OCI-LY7 (cell line): ENCODE results near the gene GNL2. TPM values are rescaled to one million over a fixed set of nuclear protein-coding genes. Genes with fewer than 3 reads are reported as not detected.
"Not testable (repeated sequence)": the region's sequence is repeated elsewhere in the genome, so short reads cannot be mapped to it uniquely, and the experiment has no call there.

Experiments used
- BruUV-seq: library from RNA; stranded (reverse); fragments of 400-500 nt; replicated peaks from 2 replicates; lab custom pipeline; 2021; lab: Mats Ljungman, UMichigan
- CTCF ChIA-PET: fragments of 300-600 bp; sonication (Branson Sonifier 250); formaldehyde crosslinking; loops from one replicate; lab custom pipeline; 2022; ENCODE audit warnings: antibody characterized with exemption; ENCODE audit not compliant: unreplicated experiment; lab: Charles Lee
- POLR2A ChIA-PET: fragments of 300-600 bp; sonication (Branson Sonifier 250); formaldehyde crosslinking; loops from one replicate; lab custom pipeline; 2022; ENCODE audit warnings: antibody characterized with exemption; lab: Charles Lee
- DNase-seq: peaks from one replicate; pipeline ENCODE4 v3.0.0-alpha.2; 2015; ENCODE audit warnings: low spot score
- H2AFZ ChIP-seq: fragments of 200-600 bp; sonication (generic), shearing (Covaris generic); 2 replicates; pipeline ENCODE4 v1.6.1; 2014; ENCODE audit warnings: mild to moderate bottlenecking, antibody characterized with exemption, low read length, moderate library complexity
- H3K27ac ChIP-seq: fragments of 200-600 bp; sonication (generic); 2 replicates; pipeline ENCODE4 v1.5.1; 2014; ENCODE audit warnings: mixed run types, low read depth, mild to moderate bottlenecking, moderate library complexity, low read length, inconsistent platforms; ENCODE audit not compliant: poor library complexity, severe bottlenecking
- H3K36me3 ChIP-seq: fragments of 200-600 bp; sonication (generic); 2 replicates; pipeline ENCODE4 v1.6.1; 2014; ENCODE audit warnings: mild to moderate bottlenecking, antibody characterized with exemption, low read length, moderate library complexity, mixed read lengths; ENCODE audit not compliant: insufficient read depth
- H3K4me1 ChIP-seq: fragments of 200-600 bp; sonication (generic); 2 replicates; pipeline ENCODE4 v1.5.1; 2014; ENCODE audit warnings: mild to moderate bottlenecking, low read length; ENCODE audit not compliant: insufficient read depth, poor library complexity, severe bottlenecking
- H3K4me2 ChIP-seq: fragments of 200-600 bp; sonication (generic); 2 replicates; pipeline ENCODE4 v1.6.1; 2014; ENCODE audit warnings: mild to moderate bottlenecking, low read length
- H3K4me3 ChIP-seq: fragments of 200-600 bp; sonication (generic); 2 replicates; pipeline ENCODE4 v1.5.1; 2014; ENCODE audit warnings: mild to moderate bottlenecking, low read depth, low read length; ENCODE audit not compliant: poor library complexity, severe bottlenecking
- H3K79me2 ChIP-seq: fragments of 200-600 bp; sonication (generic); 2 replicates; pipeline ENCODE4 v1.6.1; 2016; ENCODE audit warnings: low read depth, mild to moderate bottlenecking, low read length, moderate library complexity, mixed read lengths; ENCODE audit not compliant: insufficient read depth
- H3K9me2 ChIP-seq: fragments of 200-600 bp; sonication (generic); 2 replicates; pipeline ENCODE4 v1.6.1; 2016; ENCODE audit warnings: mild to moderate bottlenecking, low read length, mixed read lengths; ENCODE audit not compliant: insufficient read depth
- H3K9me3 ChIP-seq: fragments of 200-600 bp; sonication (generic); 2 replicates; pipeline ENCODE4 v1.6.1; 2014; ENCODE audit warnings: mild to moderate bottlenecking, mixed run types, low read length, mixed read lengths
- H4K20me1 ChIP-seq: fragments of 200-600 bp; sonication (generic); 2 replicates; pipeline ENCODE4 v1.6.1; 2014; ENCODE audit warnings: mild to moderate bottlenecking, antibody characterized with exemption, low read length, moderate library complexity, mixed read lengths; ENCODE audit not compliant: insufficient read depth
- CTCF ChIP-seq: fragments of 200-600 bp; sonication (generic); conservative IDR thresholded peaks from 2 replicates; pipeline ENCODE4 v1.5.1; 2014; ENCODE audit warnings: mild to moderate bottlenecking, antibody characterized with exemption, low read length, moderate library complexity, mixed read lengths
- EZH2phosphoT487 ChIP-seq: fragments of 200-600 bp; sonication (generic); IDR thresholded peaks from 2 replicates; pipeline ENCODE4 v1.6.1; 2018; ENCODE audit warnings: low read depth, borderline replicate concordance, mild to moderate bottlenecking, mixed run types, antibody characterized with exemption, low read length, moderate library complexity, mixed read lengths
- intact Hi-C: fragments of 100-400 bp; cut with micrococcal nuclease; formaldehyde crosslinking; loops from one replicate; pipeline ENCODE4 v1.10.0; 2022; ENCODE audit not compliant: unreplicated experiment
- total RNA-seq, 2 experiments: library from RNA; depleted of rRNA in 1 of 2; stranded (reverse); fragments of >200 nt in 1 of 2; shearing (Covaris generic) in 1 of 2; gene quantifications; 2 replicates each; pipeline ENCODE4 v1.2.3, GENCODE V29; 2014 to 2022

The GNL2 gene
- total RNA-seq, 2 experiments from 2014 or later: 66.8 to 107 TPM

- intact Hi-C loops: no loop called here
- ChIA-PET CTCF (no interaction called here), POLR2A (no interaction called here)
- no peak for TF ChIP-seq CTCF
- TF ChIP-seq EZH2phosphoT487: no peak
- H3K9me3 ChIP-seq: no peaks in the 10 kb centered on the region
- H3K36me3 ChIP-seq: peaks cover 91% of the 10 kb centered on the region
- no peaks in the 10 kb centered on the region for H3K9me2 ChIP-seq
- H3K27ac ChIP-seq: no peak overlapping the region
- BruUV-seq: no TSS peak
- no peak overlapping the region for H2AFZ ChIP-seq
- H4K20me1 ChIP-seq: peaks cover 13% of the 10 kb centered on the region
- H3K79me2 ChIP-seq: peaks cover 22% of the 10 kb centered on the region
- no peak for DNase-seq
- peaks cover 7% of the 10 kb centered on the region for H3K4me1 ChIP-seq
- H3K4me3 ChIP-seq: no peak overlapping the region
- H3K4me2 ChIP-seq: no peak overlapping the region
These were observed 6.8 kb downstream of the GNL2 start for GRCh38 chr1:37588939-37589338.

GRCh38 chr1:37584544-37584943 lies 11.2 kb downstream of the GNL2 start:
- H3K9me3 ChIP-seq: not testable (repeated sequence)

GRCh38 chr1:37575692-37576091 lies 20.0 kb downstream of the GNL2 start:
- Histone ChIP-seq H4K20me1 (no peaks in the 10 kb centered on the region; the same call in 1 of the 2 replicates), H3K9me3 (no peaks in the 10 kb centered on the region), H3K9me2 (no peaks in the 10 kb centered on the region), H3K4me2 (no peak overlapping the region), H2AFZ (no peak overlapping the region), H3K36me3 (peaks cover 94% of the 10 kb centered on the region), H3K79me2 (no peaks in the 10 kb centered on the region), H3K27ac (no peak overlapping the region), H3K4me3 (no peak overlapping the region), H3K4me1 (no peaks in the 10 kb centered on the region)
- no TSS peak for BruUV-seq
- POLR2A ChIA-PET: no interaction called here
- CTCF ChIA-PET: no interaction called here
- intact Hi-C loops: no loop called here
- TF ChIP-seq CTCF (no peak), EZH2phosphoT487 (no peak)
- DNase-seq: no peak

More at GRCh38 chr1:37584544-37584943, 11.2 kb downstream of the GNL2 start:
- H3K79me2 ChIP-seq, BruUV-seq, CTCF ChIA-PET, DNase-seq, H3K4me2 ChIP-seq, intact Hi-C loops, H3K4me1 ChIP-seq, H2AFZ ChIP-seq, H3K9me2 ChIP-seq, H3K4me3 ChIP-seq, H4K20me1 ChIP-seq, H3K27ac ChIP-seq: not testable (repeated sequence)
- POLR2A ChIA-PET: interaction anchor here (0.5 to 0.6 kb wide), 2 partner anchors 932 to 1186 kb away, joined by 3 to 4 read pairs; no protein-coding TSS in a partner anchor
- peaks cover 92% of the 10 kb centered on the region for H3K36me3 ChIP-seq
